22Rv1 (cell line): ENCODE data around the gene DPEP3.
A peak's percentile ranks its signal among the peaks of the same experiment; 100 is the strongest.

Experiments
- CTCF ChIP-seq: fragments of 450-650 bp; IDR thresholded peaks from 2 replicates; pipeline ENCODE4 v1.5.1; 2017; ENCODE audit warnings: mild to moderate bottlenecking
- ZFX ChIP-seq: fragments of 450-650 bp; IDR thresholded peaks from 2 replicates; pipeline ENCODE4 v1.6.1; 2017; ENCODE audit warnings: antibody characterized with exemption, borderline replicate concordance

GRCh38 chr16:67993207-67994039 is 13.1 kb upstream of the DPEP3 start:
- peak; percentile 99 for TF ChIP-seq CTCF
- no peak for TF ChIP-seq ZFX
